Measurements from ENCODE around the gene CUX1. TPM values are rescaled to one million over a fixed set of nuclear protein-coding genes. Genes with fewer than 3 reads are reported as not detected.

The CUX1 gene
- total and polyA plus RNA-seq, 4 donors: 40.5 to 138 (median 69.1) TPM

- ATAC-seq (ENCODE audit: insufficient read depth, low FRiP score) (no peak), DNase-seq (no peak)
- WGBS, 2 donors: 96 to 97% methylated on average over 3 of the region's 3 CpGs
- TF ChIP-seq, protein P1, sequence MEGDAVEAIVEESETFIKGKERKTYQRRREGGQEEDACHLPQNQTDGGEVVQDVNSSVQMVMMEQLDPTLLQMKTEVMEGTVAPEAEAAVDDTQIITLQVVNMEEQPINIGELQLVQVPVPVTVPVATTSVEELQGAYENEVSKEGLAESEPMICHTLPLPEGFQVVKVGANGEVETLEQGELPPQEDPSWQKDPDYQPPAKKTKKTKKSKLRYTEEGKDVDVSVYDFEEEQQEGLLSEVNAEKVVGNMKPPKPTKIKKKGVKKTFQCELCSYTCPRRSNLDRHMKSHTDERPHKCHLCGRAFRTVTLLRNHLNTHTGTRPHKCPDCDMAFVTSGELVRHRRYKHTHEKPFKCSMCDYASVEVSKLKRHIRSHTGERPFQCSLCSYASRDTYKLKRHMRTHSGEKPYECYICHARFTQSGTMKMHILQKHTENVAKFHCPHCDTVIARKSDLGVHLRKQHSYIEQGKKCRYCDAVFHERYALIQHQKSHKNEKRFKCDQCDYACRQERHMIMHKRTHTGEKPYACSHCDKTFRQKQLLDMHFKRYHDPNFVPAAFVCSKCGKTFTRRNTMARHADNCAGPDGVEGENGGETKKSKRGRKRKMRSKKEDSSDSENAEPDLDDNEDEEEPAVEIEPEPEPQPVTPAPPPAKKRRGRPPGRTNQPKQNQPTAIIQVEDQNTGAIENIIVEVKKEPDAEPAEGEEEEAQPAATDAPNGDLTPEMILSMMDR (IDR thresholded peaks at IDR 0.05; ENCODE audit: control extremely low read depth, extremely low read depth): no peak
- H3K9me3 ChIP-seq (ENCODE audit: control insufficient read depth in 4 of 4, insufficient read depth in 3 of 4, low read length in 3 of 4): no peaks in the 10 kb centered on the region
- H3K4me3 ChIP-seq: no peak overlapping the region
- no peak overlapping the region for H3K27ac ChIP-seq (ENCODE audit: low read depth in 1 of 2, low read length in 1 of 2)
- H3K36me3 ChIP-seq (ENCODE audit: control insufficient read depth in 4 of 4, insufficient read depth in 4 of 4, low read length in 4 of 4): peaks cover 0 to 5% (median 0%) of the 10 kb centered on the region in 4 donors
- H3K4me1 ChIP-seq (ENCODE audit: control insufficient read depth in 5 of 5, insufficient read depth in 5 of 5, low read length in 5 of 5): peaks cover 0 to 12% (median 0%) of the 10 kb centered on the region in 5 donors
- H3K27me3 ChIP-seq (ENCODE audit: control insufficient read depth in 3 of 3, insufficient read depth in 3 of 3, low read length in 2 of 3): no peaks in the 10 kb centered on the region
- no peak overlapping the region for H3K9ac ChIP-seq (ENCODE audit: insufficient read depth in 1 of 2, low read length in 2 of 2)
These were observed 502.2 kb downstream of the CUX1 start for GRCh38 chr7:102319671-102320070.

- Histone ChIP-seq H3K4me1 (ENCODE audit: control insufficient read depth in 5 of 5, insufficient read depth in 5 of 5, low read length in 5 of 5) (peaks cover 0 to 12% (median 0%) of the 10 kb centered on the region in 5 donors), H3K4me3 (no peak overlapping the region), H3K36me3 (ENCODE audit: control insufficient read depth in 4 of 4, insufficient read depth in 4 of 4, low read length in 4 of 4) (peaks cover 0 to 5% (median 0%) of the 10 kb centered on the region in 4 donors), H3K9me3 (ENCODE audit: control insufficient read depth in 4 of 4, insufficient read depth in 3 of 4, low read length in 3 of 4) (no peaks in the 10 kb centered on the region), H3K9ac (ENCODE audit: insufficient read depth in 1 of 2, low read length in 2 of 2) (no peak overlapping the region), H3K27me3 (ENCODE audit: control insufficient read depth in 3 of 3, insufficient read depth in 3 of 3, low read length in 2 of 3) (no peaks in the 10 kb centered on the region), H3K27ac (ENCODE audit: low read depth in 1 of 2, low read length in 1 of 2) (no peak overlapping the region)
- no peak for DNase-seq
- TF ChIP-seq, protein P1 (IDR thresholded peaks at IDR 0.05; ENCODE audit: control extremely low read depth, extremely low read depth): no peak
- no peak for ATAC-seq (ENCODE audit: insufficient read depth, low FRiP score)
- WGBS, 2 donors: 93 to 95% methylated on average over 14 of the region's 14 CpGs
These were observed 502.8 kb downstream of the CUX1 start for GRCh38 chr7:102320181-102320580.

DNA sequence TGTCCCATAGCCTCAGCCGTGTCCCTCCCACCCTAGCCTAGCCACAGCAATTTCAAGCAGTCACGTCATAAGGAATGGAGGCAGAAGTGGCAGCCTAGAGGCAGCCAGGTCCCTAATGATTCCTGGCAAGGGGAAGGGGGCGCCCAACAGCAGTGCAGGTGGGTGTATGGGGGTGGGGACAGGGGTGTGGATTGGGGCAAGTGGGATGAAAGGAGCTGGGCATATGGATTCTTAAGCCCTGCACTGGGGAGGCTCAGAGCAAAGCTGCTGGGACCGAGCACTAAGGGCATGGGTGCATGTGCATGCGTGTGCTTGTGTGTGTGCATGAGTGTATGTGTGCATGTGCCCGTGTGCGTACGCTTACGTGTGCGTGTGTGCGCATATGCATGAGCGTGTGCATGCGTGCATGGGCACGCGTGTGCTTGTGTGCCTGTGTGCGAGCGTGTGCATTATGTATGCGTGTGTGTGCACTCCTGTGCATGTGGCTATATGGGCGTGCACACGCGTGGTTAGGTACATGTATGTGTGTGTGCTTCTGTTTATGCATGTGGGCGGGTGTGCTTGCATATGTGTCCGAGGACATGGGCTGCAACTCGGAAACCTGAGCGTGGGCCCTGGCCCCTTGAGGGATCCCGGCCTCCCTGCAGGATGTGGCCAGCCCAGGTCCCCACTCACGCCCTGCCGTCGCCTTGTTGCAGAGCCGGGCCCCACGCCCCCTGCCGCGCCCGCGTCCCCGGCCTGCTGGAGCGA, 503.4 kb downstream of the CUX1 start:
- Histone ChIP-seq H3K27me3 (ENCODE audit: control insufficient read depth in 3 of 3, insufficient read depth in 3 of 3, low read length in 2 of 3) (no peaks in the 10 kb centered on the region), H3K4me1 (ENCODE audit: control insufficient read depth in 5 of 5, insufficient read depth in 5 of 5, low read length in 5 of 5) (peaks cover 0 to 12% (median 0%) of the 10 kb centered on the region in 5 donors), H3K36me3 (ENCODE audit: control insufficient read depth in 4 of 4, insufficient read depth in 4 of 4, low read length in 4 of 4) (peaks cover 0 to 5% (median 0%) of the 10 kb centered on the region in 4 donors), H3K27ac (ENCODE audit: low read depth in 1 of 2, low read length in 1 of 2) (no peak overlapping the region), H3K4me3 (no peak overlapping the region), H3K9ac (ENCODE audit: insufficient read depth in 1 of 2, low read length in 2 of 2) (no peak overlapping the region), H3K9me3 (ENCODE audit: control insufficient read depth in 4 of 4, insufficient read depth in 3 of 4, low read length in 3 of 4) (no peaks in the 10 kb centered on the region)
- 79 to 88% methylated on average over 29 to 37 of the region's 37 CpGs for WGBS, 2 donors
- TF ChIP-seq, protein P1 (IDR thresholded peaks at IDR 0.05; ENCODE audit: control extremely low read depth, extremely low read depth): no peak
- ATAC-seq (ENCODE audit: insufficient read depth, low FRiP score) (no peak), DNase-seq (no peak)
